SK-N-SH (cell line): ENCODE results near the gene WT1.

Source experiments
- EP300 ChIP-seq, 2 experiments: IDR thresholded peaks; 2 replicates each; pipeline versions ENCODE4 v1.4.0 to v1.6.1; 2012; ENCODE audit warnings: borderline replicate concordance in 1 of 2, low read depth in 1 of 2, low read length in 1 of 2
- GABPA ChIP-seq: IDR thresholded peaks from 2 replicates; pipeline ENCODE4 v1.4.0; 2012; ENCODE audit warnings: low read depth, mild to moderate bottlenecking
- NFIC ChIP-seq: IDR thresholded peaks from 2 replicates; pipeline ENCODE4 v1.4.0; 2012; ENCODE audit warnings: borderline replicate concordance
- RXRA ChIP-seq: IDR thresholded peaks from 2 replicates; pipeline ENCODE4 v1.4.0; 2012; ENCODE audit warnings: low read depth, mild to moderate bottlenecking, borderline replicate concordance
- SIN3A ChIP-seq: IDR thresholded peaks from 2 replicates; pipeline ENCODE4 v1.6.1; 2012; ENCODE audit warnings: low read depth, mild to moderate bottlenecking, low read length, moderate library complexity, borderline replicate concordance
- YY1 ChIP-seq: IDR thresholded peaks from 2 replicates; pipeline ENCODE4 v1.4.0; 2012; ENCODE audit warnings: low read depth, mild to moderate bottlenecking
- ZBTB33 ChIP-seq: IDR thresholded peaks from 2 replicates; pipeline ENCODE4 v1.4.0; 2012; ENCODE audit warnings: low read depth, borderline replicate concordance
- TF ChIP-seq, protein P1 (sequence below): fragments of 200-600 bp; sonication (generic); IDR thresholded peaks from 2 replicates; pipeline ENCODE4 v1.6.1; 2017; ENCODE audit warnings: antibody characterized with exemption, mild to moderate bottlenecking, moderate library complexity

DNA sequence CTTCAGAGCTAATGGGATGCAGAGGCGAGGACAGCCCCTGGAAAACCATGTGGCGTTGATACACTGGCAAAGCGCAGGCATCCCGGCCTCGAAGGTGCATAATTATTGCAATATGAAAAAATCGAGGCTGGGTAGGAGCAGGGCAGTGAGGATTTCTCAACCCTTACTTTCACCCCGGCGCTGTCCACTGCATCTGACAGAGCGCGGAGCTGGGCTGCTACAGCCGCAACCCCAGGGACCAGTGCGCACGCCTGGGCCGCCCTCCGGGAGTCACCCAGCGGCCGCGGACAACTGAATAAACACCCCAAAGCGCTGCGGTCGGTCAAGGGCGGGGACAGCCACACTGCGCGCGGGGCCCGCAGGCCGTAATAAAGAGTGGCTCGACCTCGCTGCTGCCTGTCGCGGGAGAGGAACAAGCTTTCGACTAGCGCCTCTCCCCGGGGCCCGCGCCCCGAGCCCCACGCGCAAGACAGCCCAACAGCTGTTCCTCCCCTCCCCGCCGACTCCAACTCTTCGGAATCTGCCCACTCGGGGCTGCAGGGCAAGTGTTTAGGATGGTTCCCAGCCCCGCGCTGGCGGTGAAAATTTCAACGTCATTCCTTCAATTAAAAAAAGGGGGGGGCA is 3.6 kb upstream of the WT1 start:
- no peak for TF ChIP-seq GABPA
- TF ChIP-seq, protein P1, sequence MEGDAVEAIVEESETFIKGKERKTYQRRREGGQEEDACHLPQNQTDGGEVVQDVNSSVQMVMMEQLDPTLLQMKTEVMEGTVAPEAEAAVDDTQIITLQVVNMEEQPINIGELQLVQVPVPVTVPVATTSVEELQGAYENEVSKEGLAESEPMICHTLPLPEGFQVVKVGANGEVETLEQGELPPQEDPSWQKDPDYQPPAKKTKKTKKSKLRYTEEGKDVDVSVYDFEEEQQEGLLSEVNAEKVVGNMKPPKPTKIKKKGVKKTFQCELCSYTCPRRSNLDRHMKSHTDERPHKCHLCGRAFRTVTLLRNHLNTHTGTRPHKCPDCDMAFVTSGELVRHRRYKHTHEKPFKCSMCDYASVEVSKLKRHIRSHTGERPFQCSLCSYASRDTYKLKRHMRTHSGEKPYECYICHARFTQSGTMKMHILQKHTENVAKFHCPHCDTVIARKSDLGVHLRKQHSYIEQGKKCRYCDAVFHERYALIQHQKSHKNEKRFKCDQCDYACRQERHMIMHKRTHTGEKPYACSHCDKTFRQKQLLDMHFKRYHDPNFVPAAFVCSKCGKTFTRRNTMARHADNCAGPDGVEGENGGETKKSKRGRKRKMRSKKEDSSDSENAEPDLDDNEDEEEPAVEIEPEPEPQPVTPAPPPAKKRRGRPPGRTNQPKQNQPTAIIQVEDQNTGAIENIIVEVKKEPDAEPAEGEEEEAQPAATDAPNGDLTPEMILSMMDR = no peak
- TF ChIP-seq SIN3A = no peak
- no peak for TF ChIP-seq ZBTB33
- no peak for TF ChIP-seq RXRA
- TF ChIP-seq NFIC = no peak
- TF ChIP-seq EP300 (IDR thresholded peaks at IDR 0.05; ENCODE audit: borderline replicate concordance in 1 of 2, low read depth in 1 of 2, low read length in 1 of 2) = no peak
- TF ChIP-seq YY1 = no peak
